Measurements from ENCODE around the gene BMX.
A peak's percentile ranks its signal among the peaks of the same experiment; 100 is the strongest.

Gene BMX

GRCh38 chrX:15546745-15547144 lies 46.1 kb downstream of the BMX start:
- TF ChIP-seq CTCF (conservative IDR thresholded peaks at IDR 0.05) = no peak
- no peak overlapping the region for H3K27ac ChIP-seq

GRCh38 chrX:15547356-15547755 lies 46.7 kb downstream of the BMX start:
- no peak overlapping the region for H3K27ac ChIP-seq
- TF ChIP-seq CTCF (conservative IDR thresholded peaks at IDR 0.05) = no peak

- TF ChIP-seq CTCF (conservative IDR thresholded peaks at IDR 0.05) = no peak
- H3K27ac ChIP-seq = no peak overlapping the region
These were observed 48.8 kb downstream of the BMX start for GRCh38 chrX:15549189-15550012.

- H3K27ac ChIP-seq = no peak overlapping the region
- no peak for TF ChIP-seq CTCF (conservative IDR thresholded peaks at IDR 0.05)
These were observed 58.6 kb downstream of the BMX start for GRCh38 chrX:15559227-15559626.

- no peak for TF ChIP-seq CTCF (conservative IDR thresholded peaks at IDR 0.05)
- no peak overlapping the region for H3K27ac ChIP-seq
These were observed 60.3 kb downstream of the BMX start for GRCh38 chrX:15560924-15561323.

GRCh38 chrX:15563056-15563455 lies 62.4 kb downstream of the BMX start:
- no peak overlapping the region for H3K27ac ChIP-seq
- no peak for TF ChIP-seq CTCF (conservative IDR thresholded peaks at IDR 0.05)

GRCh38 chrX:15564981-15565579 lies 64.5 kb downstream of the BMX start:
- no peak overlapping the region for H3K27ac ChIP-seq
- peak; percentile 79 for TF ChIP-seq CTCF (conservative IDR thresholded peaks at IDR 0.05)

Data from VCaP (cell line).